Uterus (tissue), 2 donors: ENCODE measurements around the gene FLYWCH1.

Experiments used
- CTCF ChIP-seq, 4 experiments: fragments of 200-600 bp in 2 of 4; fragments of 450-650 bp in 2 of 4; sonication (generic) in 2 of 4; IDR thresholded peaks; one replicate each; pipeline ENCODE4 v1.5.1; 2016 to 2019; ENCODE audit warnings: antibody characterized with exemption in 4 of 4, mild to moderate bottlenecking in 2 of 4, moderate library complexity in 1 of 4
- POLR2A ChIP-seq, 2 donors: fragments of 450-650 bp; IDR thresholded peaks; one replicate each; pipeline ENCODE4 v1.6.1; 2016; ENCODE audit warnings: antibody characterized with exemption in 2 of 2, mild to moderate bottlenecking in 1 of 2, moderate library complexity in 1 of 2

DNA sequence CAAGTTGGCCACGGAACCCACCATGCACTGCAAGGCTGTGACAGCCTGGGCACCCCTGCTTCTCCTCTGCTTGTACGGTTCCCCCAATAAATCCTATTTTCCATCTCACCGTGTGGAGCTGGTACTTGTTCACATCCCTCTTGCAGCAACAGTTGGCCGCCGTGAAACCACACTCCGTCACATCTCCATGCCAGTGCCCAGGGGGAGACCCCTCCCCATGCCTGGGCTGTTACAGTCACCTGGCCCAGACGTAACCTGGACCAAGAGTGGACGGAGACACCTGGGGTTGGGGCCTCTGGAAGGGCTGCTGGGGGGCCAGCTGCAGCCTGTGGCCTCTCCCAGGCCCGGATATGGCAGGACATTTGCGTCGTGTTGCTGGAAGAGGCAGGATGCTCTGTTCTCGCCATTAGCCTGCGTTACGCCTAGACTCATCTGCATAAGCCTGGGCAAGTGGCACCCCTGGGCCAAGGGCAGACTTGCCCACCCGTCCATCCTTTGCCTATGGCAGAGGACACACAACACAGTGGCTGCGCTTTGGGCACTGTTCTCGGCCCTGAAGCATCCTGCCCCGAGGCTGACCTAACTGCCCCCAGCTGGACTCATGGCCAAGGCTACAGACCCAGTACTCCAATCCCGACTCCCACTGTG is 38.1 kb downstream of the FLYWCH1 start:
- TF ChIP-seq POLR2A (IDR thresholded peaks at IDR 0.05) (no peak), CTCF (IDR thresholded peaks at IDR 0.05) (no peak)
